ENCODE measurements around the gene CSRNP2.
"Not testable (repeated sequence)": the region's sequence is repeated elsewhere in the genome, so short reads cannot be mapped to it uniquely, and the experiment has no call there.

Gene CSRNP2

GRCh38 chr12:51078866-51079265, 4.5 kb downstream of the CSRNP2 start:
- not testable (repeated sequence) for DNase-seq (ENCODE audit: extremely low read depth in 1 of 2, low read depth in 1 of 2)

DNA sequence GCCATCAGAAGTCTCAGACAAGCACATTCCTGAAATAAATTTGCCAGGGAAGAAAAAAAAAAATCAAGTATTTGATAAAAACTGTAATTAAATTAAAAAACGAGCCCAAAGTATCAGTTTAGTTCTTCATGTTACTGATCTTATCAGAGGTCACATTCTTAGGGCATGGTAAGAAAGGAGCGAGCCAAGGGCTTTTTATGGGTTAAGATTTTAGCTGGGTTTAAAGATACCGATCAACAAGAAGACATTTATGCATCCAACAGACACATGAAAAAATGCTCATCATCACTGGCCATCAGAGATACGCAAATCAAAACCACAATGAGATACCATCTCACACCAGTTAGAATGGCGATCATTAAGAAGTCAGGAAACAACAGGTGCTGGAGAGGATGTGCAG, 5.0 kb downstream of the CSRNP2 start:
- DNase-seq (ENCODE audit: extremely low read depth in 1 of 2, low read depth in 1 of 2) = not testable (repeated sequence)

DNA sequence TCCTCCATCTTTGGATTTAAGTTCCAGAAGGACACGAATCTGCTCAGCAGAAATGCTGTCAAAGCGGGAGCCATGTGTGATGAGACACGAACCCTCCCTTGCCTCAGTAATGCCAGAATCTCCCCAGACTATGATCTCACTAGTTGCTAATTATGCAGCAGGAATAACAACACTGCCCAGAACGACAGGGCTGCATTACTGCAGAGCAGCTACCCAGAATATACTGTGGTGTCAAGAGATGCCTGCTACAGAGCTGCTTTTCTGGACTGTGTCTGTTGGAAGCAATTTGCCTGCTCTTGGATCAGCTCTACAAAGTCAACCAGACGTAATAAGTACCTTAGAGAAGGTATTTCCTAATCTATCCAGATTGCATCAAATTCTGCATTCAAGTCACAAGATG, 5.5 kb downstream of the CSRNP2 start:
- no peak for DNase-seq (ENCODE audit: extremely low read depth in 1 of 2, low read depth in 1 of 2)

DNA sequence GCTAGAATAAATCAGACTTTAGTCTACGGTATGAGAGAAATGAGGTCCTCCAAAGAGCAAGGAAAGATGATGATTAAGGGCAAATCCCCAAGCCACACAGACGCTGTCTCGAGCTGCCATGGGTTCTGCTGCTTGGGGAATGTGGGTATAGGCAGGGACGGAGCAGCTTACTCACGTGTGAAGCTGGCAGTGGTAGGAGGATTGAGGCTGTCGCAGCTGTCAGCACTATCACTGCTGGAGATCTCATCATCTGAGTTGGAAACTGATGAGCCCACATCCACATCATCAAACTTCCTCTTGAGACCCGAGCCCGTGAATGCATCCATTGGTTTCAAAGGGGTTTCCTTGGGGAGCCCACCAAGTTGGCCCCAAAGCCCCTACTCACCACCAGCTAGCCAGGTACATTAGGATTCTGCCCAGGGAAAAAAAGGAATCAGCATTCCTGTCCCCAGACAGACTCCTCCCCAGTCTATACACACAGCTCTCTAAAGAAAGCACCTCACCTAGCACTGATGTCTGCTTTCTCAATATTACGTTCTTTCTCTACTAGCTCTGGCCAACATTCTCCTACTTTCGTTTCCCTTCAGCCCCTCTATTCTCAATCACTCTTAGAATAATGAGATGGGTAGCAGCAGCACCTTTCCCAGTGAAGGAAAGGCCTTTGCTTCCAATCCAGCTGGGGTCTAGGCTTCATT, 7.0 kb downstream of the CSRNP2 start:
- DNase-seq (ENCODE audit: extremely low read depth in 1 of 2, low read depth in 1 of 2) = peak in 1 of 2 donors; percentile 31

- no peak for DNase-seq (ENCODE audit: extremely low read depth in 1 of 2, low read depth in 1 of 2)
These were observed 8.0 kb downstream of the CSRNP2 start for GRCh38 chr12:51075390-51075789.

DNA sequence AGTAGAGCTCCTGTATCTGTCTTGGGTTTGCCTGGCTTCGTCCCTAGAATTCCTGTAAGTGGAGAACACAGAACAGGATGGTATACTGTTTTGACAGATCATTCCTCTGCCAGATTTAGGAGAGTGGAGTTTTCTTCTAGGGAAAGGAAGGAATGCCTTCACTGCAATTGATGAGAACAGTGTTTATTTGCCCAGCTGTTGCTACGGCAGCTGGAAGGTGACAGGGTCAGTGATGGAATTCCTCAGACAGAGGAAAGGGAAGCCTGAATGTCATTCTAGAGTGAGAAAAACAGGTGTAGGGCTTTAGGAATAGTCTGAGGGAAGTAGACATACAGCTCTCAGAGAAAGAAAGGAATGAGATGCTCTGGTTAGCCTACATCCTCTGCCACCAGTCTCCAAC, 11.7 kb downstream of the CSRNP2 start:
- DNase-seq (ENCODE audit: extremely low read depth in 1 of 2, low read depth in 1 of 2) = no peak

DNA sequence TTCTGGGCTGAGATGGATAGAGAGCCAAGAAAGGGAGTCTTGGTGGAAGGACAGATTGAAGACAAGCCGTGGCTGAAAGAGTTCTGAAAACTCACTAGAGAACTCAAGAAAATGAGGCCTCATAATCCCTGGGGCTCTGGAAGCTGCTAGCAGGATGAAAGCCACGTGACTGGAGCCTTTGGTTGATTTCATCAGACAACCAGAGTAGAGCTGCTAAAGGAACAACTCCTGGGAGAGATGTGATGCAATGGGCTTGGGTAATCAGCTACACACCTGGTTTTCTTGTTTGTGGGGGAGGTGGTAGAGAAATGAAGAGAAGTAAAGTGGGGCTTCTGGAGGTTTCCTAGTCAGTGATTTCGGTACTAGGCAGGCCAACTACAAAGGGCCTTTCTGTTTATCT, 13.4 kb downstream of the CSRNP2 start:
- DNase-seq (ENCODE audit: extremely low read depth in 1 of 2, low read depth in 1 of 2) = no peak

GRCh38 chr12:51067771-51068170, 15.6 kb downstream of the CSRNP2 start:
- DNase-seq (ENCODE audit: extremely low read depth in 1 of 2, low read depth in 1 of 2) = no peak

DNA sequence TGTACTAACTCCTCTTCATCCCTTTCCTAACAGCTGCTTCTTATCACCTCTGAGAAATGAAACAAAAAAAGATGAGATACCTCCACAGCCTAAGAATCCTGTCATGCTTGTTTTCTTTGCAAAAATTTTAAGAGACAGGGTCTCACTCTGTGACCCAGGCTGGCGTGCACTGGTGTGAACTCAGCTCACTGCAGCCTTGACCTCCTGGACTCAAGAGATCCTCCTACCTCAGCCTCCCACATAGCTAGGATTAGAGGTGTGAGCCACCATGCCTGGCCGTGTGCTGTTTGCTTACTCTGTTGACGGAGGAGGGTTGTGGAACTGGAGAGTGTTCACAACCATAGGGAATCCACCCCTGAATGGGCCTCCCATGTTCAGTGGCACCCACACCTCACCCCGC, 16.2 kb downstream of the CSRNP2 start:
- no peak for DNase-seq (ENCODE audit: extremely low read depth in 1 of 2, low read depth in 1 of 2)

- no peak for DNase-seq (ENCODE audit: extremely low read depth in 1 of 2, low read depth in 1 of 2)
These were observed 17.9 kb downstream of the CSRNP2 start for GRCh38 chr12:51065530-51065929.

- DNase-seq (ENCODE audit: extremely low read depth in 1 of 2, low read depth in 1 of 2) = no peak
These were observed 20.6 kb downstream of the CSRNP2 start for GRCh38 chr12:51062631-51063397.

GRCh38 chr12:51059086-51059485, 24.3 kb downstream of the CSRNP2 start:
- no peak for DNase-seq (ENCODE audit: extremely low read depth in 1 of 2, low read depth in 1 of 2)

DNA sequence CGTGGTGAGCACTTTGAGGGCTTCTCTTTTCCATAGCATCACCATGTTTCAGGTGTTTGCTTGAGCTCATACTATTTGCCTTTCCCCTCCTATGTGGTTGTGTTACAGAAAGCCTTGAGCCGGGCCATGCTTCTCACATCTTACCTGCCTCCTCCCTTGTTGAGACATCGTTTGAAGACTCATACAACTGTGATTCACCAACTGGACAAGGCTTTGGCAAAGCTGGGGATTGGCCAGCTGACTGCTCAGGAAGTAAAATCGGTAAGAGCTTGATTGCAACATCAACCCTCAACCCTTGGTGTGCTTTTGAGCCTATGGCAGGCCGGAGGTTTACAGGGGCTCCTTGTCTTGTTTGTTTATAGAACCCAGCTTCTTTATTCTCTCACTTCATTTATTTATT, 27.2 kb downstream of the CSRNP2 start:
- DNase-seq (ENCODE audit: extremely low read depth in 1 of 2, low read depth in 1 of 2) = no peak

- no peak for DNase-seq (ENCODE audit: extremely low read depth in 1 of 2, low read depth in 1 of 2)
These were observed 28.3 kb downstream of the CSRNP2 start for GRCh38 chr12:51055060-51055459.

- DNase-seq (ENCODE audit: extremely low read depth in 1 of 2, low read depth in 1 of 2) = no peak
These were observed 31.6 kb downstream of the CSRNP2 start for GRCh38 chr12:51051787-51052186.

DNA sequence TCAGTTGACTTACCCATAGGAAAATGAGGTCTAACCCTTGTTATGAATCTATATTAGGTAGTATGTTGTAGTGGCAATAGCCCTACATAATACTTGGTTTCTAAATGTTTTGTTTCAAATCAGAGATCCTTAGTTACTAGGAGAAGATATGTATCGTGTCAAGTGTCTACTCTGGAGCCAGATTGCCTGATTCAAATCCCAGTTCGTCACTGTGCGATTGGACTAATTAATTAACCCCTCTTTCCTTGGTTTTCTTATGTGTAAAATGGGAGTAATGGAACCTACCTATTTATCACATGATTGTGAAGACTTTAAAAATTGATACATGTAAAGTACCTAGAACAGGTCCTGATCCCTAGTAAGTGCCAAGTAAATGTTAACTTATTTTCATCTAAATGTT, 33.9 kb downstream of the CSRNP2 start:
- DNase-seq (ENCODE audit: extremely low read depth in 1 of 2, low read depth in 1 of 2) = no peak

DNA sequence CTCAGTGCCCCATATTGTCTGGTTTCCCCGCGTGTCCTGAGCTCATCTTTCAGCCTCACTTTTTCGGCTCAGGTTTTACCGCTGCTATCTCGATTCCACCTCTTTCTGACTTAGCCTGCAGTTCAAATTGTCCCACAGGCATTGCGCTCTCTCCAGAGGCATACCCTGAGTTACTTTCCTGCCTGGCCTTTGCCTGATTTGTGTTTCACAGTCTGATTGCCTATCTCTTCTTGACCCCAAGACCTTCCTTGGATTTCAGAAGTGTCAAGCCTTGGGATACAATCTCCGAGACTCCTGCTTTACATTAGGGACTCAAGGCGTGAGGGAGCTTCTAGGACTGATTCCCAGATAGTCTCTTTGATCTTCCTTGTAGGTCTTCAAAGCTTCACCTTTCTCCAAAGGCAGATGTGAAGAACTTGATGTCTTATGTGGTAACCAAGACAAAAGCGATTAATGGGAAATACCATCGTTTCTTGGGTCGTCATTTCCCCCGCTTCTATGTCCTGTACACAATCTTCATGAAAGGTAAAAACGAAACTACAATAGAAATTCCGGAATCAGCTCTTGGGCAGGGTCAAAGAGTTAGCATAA, 34.6 kb downstream of the CSRNP2 start:
- DNase-seq (ENCODE audit: extremely low read depth in 1 of 2, low read depth in 1 of 2) = no peak

DNA sequence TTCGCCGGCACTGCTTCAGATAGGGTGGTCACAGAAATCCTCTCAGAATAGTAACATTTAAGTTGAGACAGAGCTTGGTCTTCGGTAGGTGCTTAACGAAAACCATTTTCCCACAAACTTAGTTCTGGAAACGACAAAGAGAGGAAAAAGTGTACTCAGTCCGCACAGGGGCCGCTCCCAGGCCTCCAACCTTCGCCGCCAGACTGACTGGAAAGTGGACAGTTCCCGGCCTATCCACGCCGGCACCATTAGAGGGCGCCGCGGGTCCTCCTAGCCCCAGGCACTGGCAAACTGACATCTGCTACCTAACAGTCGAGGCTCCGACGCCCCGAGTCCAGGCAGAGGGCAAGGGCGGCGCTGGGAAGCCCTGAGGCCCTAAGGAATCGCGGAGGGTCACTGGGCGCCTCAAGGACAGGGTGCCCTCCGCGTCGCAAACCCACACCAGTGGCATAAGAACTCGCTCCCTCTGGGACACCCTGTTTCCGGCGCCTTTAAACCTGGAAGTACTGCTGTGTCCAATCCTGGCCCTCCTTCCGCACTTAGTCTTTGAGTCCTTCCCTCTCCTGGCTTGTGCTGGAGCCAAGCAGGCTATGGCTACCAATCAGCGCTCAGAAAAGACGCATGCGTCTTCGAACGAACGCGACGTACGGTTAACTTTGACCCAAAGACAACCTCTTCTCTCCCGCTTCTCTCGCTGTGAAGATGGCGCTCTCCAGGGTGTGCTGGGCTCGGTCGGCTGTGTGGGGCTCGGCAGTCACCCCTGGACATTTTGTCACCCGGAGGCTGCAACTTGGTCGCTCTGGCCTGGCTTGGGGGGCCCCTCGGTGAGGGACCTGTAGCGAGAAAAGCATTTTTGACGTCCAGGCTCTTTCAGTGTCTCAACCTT, 35.5 kb downstream of the CSRNP2 start, which contains the start of gene LETMD1:
LETMD1 (plus strand) TSS at position 673 of the 886 bp plus-strand sequence; CDS start at position 703, 30 bp downstream.
- peak; percentile 69 to 88 for DNase-seq (ENCODE audit: extremely low read depth in 1 of 2, low read depth in 1 of 2)

GRCh38 chr12:51036279-51036678, 47.1 kb downstream of the CSRNP2 start:
- no peak for DNase-seq (ENCODE audit: extremely low read depth in 1 of 2, low read depth in 1 of 2)

GRCh38 chr12:51033457-51034089, 49.8 kb downstream of the CSRNP2 start:
- no peak for DNase-seq (ENCODE audit: extremely low read depth in 1 of 2, low read depth in 1 of 2)
